OCI-LY7 (cell line): ENCODE measurements around the gene MTHFD1L. TPM values are rescaled to one million over a fixed set of nuclear protein-coding genes. Genes with fewer than 3 reads are reported as not detected.

ENCODE experiments used
- BruUV-seq: library from RNA; stranded (reverse); fragments of 400-500 nt; replicated peaks from 2 replicates; lab custom pipeline; 2021; lab: Mats Ljungman, UMichigan
- CTCF ChIA-PET: fragments of 300-600 bp; sonication (Branson Sonifier 250); formaldehyde crosslinking; loops from one replicate; lab custom pipeline; 2022; ENCODE audit warnings: antibody characterized with exemption; ENCODE audit not compliant: unreplicated experiment; lab: Charles Lee
- POLR2A ChIA-PET: fragments of 300-600 bp; sonication (Branson Sonifier 250); formaldehyde crosslinking; loops from one replicate; lab custom pipeline; 2022; ENCODE audit warnings: antibody characterized with exemption; lab: Charles Lee
- DNase-seq: peaks from one replicate; pipeline ENCODE4 v3.0.0-alpha.2; 2015; ENCODE audit warnings: low spot score
- H2AFZ ChIP-seq: fragments of 200-600 bp; sonication (generic), shearing (Covaris generic); 2 replicates; pipeline ENCODE4 v1.6.1; 2014; ENCODE audit warnings: mild to moderate bottlenecking, antibody characterized with exemption, low read length, moderate library complexity
- H3K27ac ChIP-seq: fragments of 200-600 bp; sonication (generic); 2 replicates; pipeline ENCODE4 v1.5.1; 2014; ENCODE audit warnings: mixed run types, low read depth, mild to moderate bottlenecking, moderate library complexity, low read length, inconsistent platforms; ENCODE audit not compliant: poor library complexity, severe bottlenecking
- H3K36me3 ChIP-seq: fragments of 200-600 bp; sonication (generic); 2 replicates; pipeline ENCODE4 v1.6.1; 2014; ENCODE audit warnings: mild to moderate bottlenecking, antibody characterized with exemption, low read length, moderate library complexity, mixed read lengths; ENCODE audit not compliant: insufficient read depth
- H3K4me1 ChIP-seq: fragments of 200-600 bp; sonication (generic); 2 replicates; pipeline ENCODE4 v1.5.1; 2014; ENCODE audit warnings: mild to moderate bottlenecking, low read length; ENCODE audit not compliant: insufficient read depth, poor library complexity, severe bottlenecking
- H3K4me2 ChIP-seq: fragments of 200-600 bp; sonication (generic); 2 replicates; pipeline ENCODE4 v1.6.1; 2014; ENCODE audit warnings: mild to moderate bottlenecking, low read length
- H3K4me3 ChIP-seq: fragments of 200-600 bp; sonication (generic); 2 replicates; pipeline ENCODE4 v1.5.1; 2014; ENCODE audit warnings: mild to moderate bottlenecking, low read depth, low read length; ENCODE audit not compliant: poor library complexity, severe bottlenecking
- H3K79me2 ChIP-seq: fragments of 200-600 bp; sonication (generic); 2 replicates; pipeline ENCODE4 v1.6.1; 2016; ENCODE audit warnings: low read depth, mild to moderate bottlenecking, low read length, moderate library complexity, mixed read lengths; ENCODE audit not compliant: insufficient read depth
- H3K9me2 ChIP-seq: fragments of 200-600 bp; sonication (generic); 2 replicates; pipeline ENCODE4 v1.6.1; 2016; ENCODE audit warnings: mild to moderate bottlenecking, low read length, mixed read lengths; ENCODE audit not compliant: insufficient read depth
- H3K9me3 ChIP-seq: fragments of 200-600 bp; sonication (generic); 2 replicates; pipeline ENCODE4 v1.6.1; 2014; ENCODE audit warnings: mild to moderate bottlenecking, mixed run types, low read length, mixed read lengths
- H4K20me1 ChIP-seq: fragments of 200-600 bp; sonication (generic); 2 replicates; pipeline ENCODE4 v1.6.1; 2014; ENCODE audit warnings: mild to moderate bottlenecking, antibody characterized with exemption, low read length, moderate library complexity, mixed read lengths; ENCODE audit not compliant: insufficient read depth
- CTCF ChIP-seq: fragments of 200-600 bp; sonication (generic); conservative IDR thresholded peaks from 2 replicates; pipeline ENCODE4 v1.5.1; 2014; ENCODE audit warnings: mild to moderate bottlenecking, antibody characterized with exemption, low read length, moderate library complexity, mixed read lengths
- EZH2phosphoT487 ChIP-seq: fragments of 200-600 bp; sonication (generic); IDR thresholded peaks from 2 replicates; pipeline ENCODE4 v1.6.1; 2018; ENCODE audit warnings: low read depth, borderline replicate concordance, mild to moderate bottlenecking, mixed run types, antibody characterized with exemption, low read length, moderate library complexity, mixed read lengths
- intact Hi-C: fragments of 100-400 bp; cut with micrococcal nuclease; formaldehyde crosslinking; loops from one replicate; pipeline ENCODE4 v1.10.0; 2022; ENCODE audit not compliant: unreplicated experiment
- total RNA-seq, 2 experiments: library from RNA; depleted of rRNA in 1 of 2; stranded (reverse); fragments of >200 nt in 1 of 2; shearing (Covaris generic) in 1 of 2; gene quantifications; 2 replicates each; pipeline ENCODE4 v1.2.3, GENCODE V29; 2014 to 2022

Gene MTHFD1L
- total RNA-seq, 2 experiments from 2014 or later, result 68.4 to 144 TPM

- ChIA-PET POLR2A (no interaction called here), CTCF (no interaction called here)
- no peak for DNase-seq
- BruUV-seq, result no TSS peak
- Histone ChIP-seq H3K4me3 (no peak overlapping the region), H3K9me2 (no peaks in the 10 kb centered on the region), H3K27ac (no peak overlapping the region), H3K9me3 (no peaks in the 10 kb centered on the region), H2AFZ (no peak overlapping the region), H4K20me1 (no peaks in the 10 kb centered on the region), H3K4me2 (no peak overlapping the region), H3K36me3 (peaks cover 77% of the 10 kb centered on the region), H3K79me2 (no peaks in the 10 kb centered on the region), H3K4me1 (no peaks in the 10 kb centered on the region)
- TF ChIP-seq EZH2phosphoT487, result no peak
- TF ChIP-seq CTCF, result no peak
- intact Hi-C loops, result no loop called here
Measured at GRCh38 chr6:151096691-151097606, 231.4 kb downstream of the MTHFD1L start.

GRCh38 chr6:151098166-151098565 lies 232.7 kb downstream of the MTHFD1L start:
- Histone ChIP-seq H3K27ac (no peak overlapping the region), H3K36me3 (peaks cover 76% of the 10 kb centered on the region), H3K9me2 (no peaks in the 10 kb centered on the region), H3K9me3 (no peaks in the 10 kb centered on the region), H3K4me1 (no peaks in the 10 kb centered on the region), H3K79me2 (no peaks in the 10 kb centered on the region), H2AFZ (no peak overlapping the region), H3K4me3 (no peak overlapping the region), H3K4me2 (no peak overlapping the region), H4K20me1 (no peaks in the 10 kb centered on the region)
- TF ChIP-seq EZH2phosphoT487 (no peak), CTCF (no peak)
- CTCF ChIA-PET, result no interaction called here
- POLR2A ChIA-PET, result no interaction called here
- no TSS peak for BruUV-seq
- intact Hi-C loops, result no loop called here
- DNase-seq, result no peak

- H3K9me3 ChIP-seq, result no peaks in the 10 kb centered on the region
- TF ChIP-seq CTCF, result no peak
- TF ChIP-seq EZH2phosphoT487, result no peak
- H3K36me3 ChIP-seq, result peaks cover 63% of the 10 kb centered on the region
- H3K9me2 ChIP-seq, result no peaks in the 10 kb centered on the region
- no peaks in the 10 kb centered on the region for H3K79me2 ChIP-seq
- H3K4me2 ChIP-seq, result no peak overlapping the region
- intact Hi-C loops, result no loop called here
- no peaks in the 10 kb centered on the region for H4K20me1 ChIP-seq
- no peak overlapping the region for H2AFZ ChIP-seq
- H3K4me1 ChIP-seq, result no peaks in the 10 kb centered on the region
- no peak overlapping the region for H3K27ac ChIP-seq
- no peak for DNase-seq
- no TSS peak for BruUV-seq
- H3K4me3 ChIP-seq, result no peak overlapping the region
- POLR2A ChIA-PET, result interaction anchor here (0.7 kb wide), 2 partner anchors 20 to 379 kb away, joined by 5 to 10 read pairs; no protein-coding TSS in a partner anchor
- CTCF ChIA-PET, result no interaction called here
Measured at GRCh38 chr6:151100326-151100725, 234.8 kb downstream of the MTHFD1L start.
